K562 (cell line): Measurements from ENCODE around the gene CXCL1. TPM values are rescaled to one million over a fixed set of nuclear protein-coding genes. Genes with fewer than 3 reads are reported as not detected.

ENCODE experiments used
- ATAC-seq: fragments of 200-7000 bp; cut with Tn5 transposase; 3 replicates; pipeline ENCODE4 v1.9.1; 2020; ENCODE audit warnings: moderate library complexity
- BruUV-seq: library from RNA; stranded (reverse); fragments of 400-500 nt; replicated peaks from 2 replicates; lab custom pipeline; 2021; lab: Mats Ljungman, UMichigan
- CTCF ChIA-PET: fragments of 300-600 bp; formaldehyde crosslinking; extraction: SDS; loops from one replicate; lab custom pipeline; 2021; ENCODE audit warnings: low intra/inter-chr PET ratio; lab: Yijun Ruan, JAX
- POLR2A ChIA-PET: fragments of 300-600, 350-650 bp; sonication (Branson Sonifier 250); formaldehyde crosslinking; extraction: SDS; loops from one replicate; lab custom pipeline; 2021; ENCODE audit warnings: antibody characterized with exemption, inconsistent platforms; lab: Yijun Ruan, JAX
- DNase-seq, 4 experiments: peaks; one replicate each; pipeline versions ENCODE4 v3.0.0 to v3.0.0-alpha.2; 2011 to 2018; ENCODE audit warnings: low spot score in 3 of 4, mixed read lengths in 3 of 4; ENCODE audit errors: extremely low read depth in 1 of 4
- FAIRE-seq: peaks from 2 replicates; lab custom pipeline; 2011; peaks lifted over from hg19 to GRCh38; lab: Jason Lieb, UNC
- H2AFZ ChIP-seq: 2 replicates; pipeline ENCODE4 v1.6.0; 2011; ENCODE audit warnings: low read depth, low read length, control low read depth, inconsistent platforms
- H3K27ac ChIP-seq: fragments of 200-600 bp; 3 replicates; pipeline ENCODE4 v1.8.0; 2011; ENCODE audit warnings: low read depth, mild to moderate bottlenecking, control low read depth, inconsistent platforms, low read length, moderate library complexity, mixed read lengths; ENCODE audit errors: extremely low read depth
- H3K27me3 ChIP-seq, 2 experiments: fragments of 300-600 bp in 1 of 2; 2 replicates in 1 of 2; 3 replicates in 1 of 2; pipeline versions ENCODE4 v1.6.0 to v1.8.0; 2011; ENCODE audit warnings: inconsistent platforms in 2 of 2, low read length in 2 of 2, mild to moderate bottlenecking in 1 of 2, mixed read lengths in 1 of 2, moderate library complexity in 1 of 2; ENCODE audit not compliant: control insufficient read depth in 2 of 2, insufficient read depth in 2 of 2
- H3K36me3 ChIP-seq: fragments of 300-600 bp; 3 replicates; pipeline ENCODE4 v1.8.0; 2011; ENCODE audit warnings: mild to moderate bottlenecking, low read length, inconsistent platforms; ENCODE audit not compliant: control insufficient read depth, insufficient read depth
- H3K4me1 ChIP-seq, 2 experiments: fragments of 200-600 bp in 1 of 2; replicated peaks in 1 of 2; 2 replicates in 1 of 2; 3 replicates in 1 of 2; pipeline versions ENCODE4 v1.5.1 to v1.8.0; 2011; ENCODE audit warnings: inconsistent platforms in 2 of 2, low read length in 2 of 2, mild to moderate bottlenecking in 1 of 2, mixed read lengths in 1 of 2, moderate library complexity in 1 of 2; ENCODE audit not compliant: control insufficient read depth in 2 of 2, insufficient read depth in 2 of 2
- H3K4me2 ChIP-seq: 2 replicates; pipeline ENCODE4 v1.6.1; 2011; ENCODE audit warnings: low read length, control low read depth, inconsistent platforms, mixed read lengths; ENCODE audit not compliant: insufficient read depth
- H3K4me3 ChIP-seq: fragments of 200-600 bp; sonication (generic), shearing (Covaris generic); 2 replicates; pipeline ENCODE4 v1.5.1; 2016; ENCODE audit warnings: control low read depth, inconsistent platforms
- H3K79me2 ChIP-seq: fragments of 200-600 bp; 3 replicates; pipeline ENCODE4 v1.8.0; 2011; ENCODE audit warnings: low read length, inconsistent platforms; ENCODE audit not compliant: control insufficient read depth, insufficient read depth
- H3K9ac ChIP-seq, 2 experiments: 2 replicates each; pipeline versions ENCODE4 v1.6.0 to v1.6.1; 2011; ENCODE audit warnings: low read depth in 2 of 2, low read length in 2 of 2, control low read depth in 1 of 2, inconsistent platforms in 1 of 2, mild to moderate bottlenecking in 1 of 2, mixed read lengths in 1 of 2; ENCODE audit not compliant: insufficient read depth in 1 of 2
- H3K9me1 ChIP-seq: one replicate; pipeline ENCODE4 v1.6.0; 2011; ENCODE audit warnings: inconsistent platforms, mild to moderate bottlenecking, low read length, moderate library complexity; ENCODE audit not compliant: control insufficient read depth, insufficient read depth
- H3K9me3 ChIP-seq: replicated peaks from 2 replicates; pipeline ENCODE4 v1.5.1; 2011; ENCODE audit warnings: low read depth, low read length, inconsistent platforms; ENCODE audit not compliant: control insufficient read depth, insufficient read depth
- H4K20me1 ChIP-seq: replicated peaks from 2 replicates; pipeline ENCODE4 v1.6.1; 2011; ENCODE audit warnings: low read length, inconsistent platforms, mixed read lengths; ENCODE audit not compliant: control insufficient read depth, insufficient read depth
- DDX20 ChIP-seq: fragments of 450-650 bp; IDR thresholded peaks from 2 replicates; pipeline ENCODE4 v1.6.1; 2016; ENCODE audit warnings: missing genetic modification characterization, low read depth, mild to moderate bottlenecking, missing compliant biosample characterization, moderate library complexity
- GTF2F1 ChIP-seq: IDR thresholded peaks from 2 replicates; pipeline ENCODE4 v1.6.1; 2011; ENCODE audit warnings: low read depth, low read length, improper control_type of control experiment
- JUN ChIP-seq, 2 experiments: sonication (generic) in 1 of 2; formaldehyde crosslinking in 1 of 2; IDR thresholded peaks; 2 replicates each; pipeline versions ENCODE4 v1.6.1 to v1.8.0; 2012 to 2022; ENCODE audit warnings: borderline replicate concordance in 2 of 2, mild to moderate bottlenecking in 2 of 2, improper control_type of control experiment in 1 of 2, low read depth in 1 of 2, low read length in 1 of 2, missing genetic modification reagents in 1 of 2
- KLF13 ChIP-seq: fragments of 450-650 bp; IDR thresholded peaks from 2 replicates; pipeline ENCODE4 v1.6.1; 2016; ENCODE audit warnings: missing genetic modification characterization, low read depth, mild to moderate bottlenecking, missing compliant biosample characterization, moderate library complexity, borderline replicate concordance
- NFE2 ChIP-seq: IDR thresholded peaks from 2 replicates; pipeline ENCODE4 v1.6.1; 2014; ENCODE audit warnings: antibody characterized with exemption, low read depth
- NFIC ChIP-seq: fragments of 450-650 bp; IDR thresholded peaks from 2 replicates; pipeline ENCODE4 v1.6.1; 2017; ENCODE audit warnings: mild to moderate bottlenecking, inconsistent platforms
- SMAD3 ChIP-seq: fragments of 450-650 bp; formaldehyde crosslinking; conservative IDR thresholded peaks from 2 replicates; pipeline ENCODE4 v1.4.0; 2020; ENCODE audit warnings: mild to moderate bottlenecking
- SREBF1 ChIP-seq: fragments of 150-350 bp; IDR thresholded peaks from 2 replicates; pipeline ENCODE4 v1.6.1; 2014; ENCODE audit warnings: antibody characterized with exemption, low read depth, low read length, borderline replicate concordance
- ZBTB5 ChIP-seq: fragments of 450-650 bp; IDR thresholded peaks from 2 replicates; pipeline ENCODE4 v1.6.1; 2017; ENCODE audit warnings: antibody characterized with exemption
- ZC3H11A ChIP-seq: IDR thresholded peaks from 2 replicates; pipeline ENCODE4 v1.6.1; 2012; ENCODE audit warnings: low read depth, low read length, improper control_type of control experiment
- ZNF12 ChIP-seq: sonication (generic); formaldehyde crosslinking; IDR thresholded peaks from 2 replicates; pipeline ENCODE4 v1.4.0; 2020; ENCODE audit warnings: mild to moderate bottlenecking, missing genetic modification reagents
- ZNF589 ChIP-seq: fragments of 200-800 bp; sonication (Bioruptor generic); IDR thresholded peaks from 2 replicates; pipeline ENCODE4 v1.6.1; 2016; ENCODE audit warnings: low read depth, missing genetic modification characterization, missing compliant biosample characterization
- ZNF79 ChIP-seq: fragments of 250-450 bp; sonication (Bioruptor Pico); IDR thresholded peaks from 2 replicates; pipeline ENCODE4 v1.4.0; 2020; ENCODE audit warnings: low read depth, mild to moderate bottlenecking, moderate library complexity
- WGBS: fragments of 100-300 bp; shearing (Covaris generic); methylation state at CpG from one replicate; pipeline ENCODE4 v1.1.6; 2016; ENCODE audit warnings: low coverage, mixed read lengths; ENCODE audit not compliant: insufficient coverage; ENCODE audit errors: missing lambda C conversion rate; 5-methylcytosine and 5-hydroxymethylcytosine counted together
- in situ Hi-C: fragments of 300-500 bp; cut with MboI; formaldehyde crosslinking; loops from 4 replicates; pipeline ENCODE4 v1.15.0; 2018; ENCODE audit warnings: inconsistent platforms, mixed read lengths
- intact Hi-C: fragments of 100-400 bp; cut with micrococcal nuclease; formaldehyde crosslinking; loops from 2 replicates; pipeline ENCODE4 v1.14.2; 2022
- polyA plus RNA-seq, 8 experiments: library from polyadenylated mRNA; depleted of rRNA in 4 of 8; stranded (reverse) in 5 of 8; unstranded in 3 of 8; fragments of >200 nt; fragmentation: Nextera tagmentation in 2 of 8; fragmentation: Illumina TruSeq in 1 of 8; extraction: Ambion mirVana in 2 of 8; extraction: Trizol in 1 of 8; gene quantifications; 2 replicates each; pipeline versions ENCODE4 v1.2.1 to v1.2.3, GENCODE V29; 2011 to 2014; ENCODE audit warnings: inconsistent platforms in 1 of 8, missing spikeins in 1 of 8
- total RNA-seq, 7 experiments: library from RNA; depleted of rRNA in 6 of 7; stranded (reverse); fragments of >200 nt in 6 of 7; fragmentation: Illumina TruSeq in 2 of 7; extraction: Trizol in 2 of 7; gene quantifications; 2 replicates each; pipeline versions ENCODE4 v1.2.1 to v1.2.3, GENCODE V29; 2011 to 2021; ENCODE audit warnings: low replicate concordance in 1 of 7

Gene CXCL1
- total and polyA plus RNA-seq, 9 of the 15 experiments (the other 6 are each of a cell fraction or from before 2014, with no cell fraction given), result 0.07 to 2.2 (median 0.32) TPM; not detected in 3

- ChIA-PET POLR2A (no interaction called here), CTCF (no interaction called here)
- H3K79me2 ChIP-seq, result no peaks in the 10 kb centered on the region
- BruUV-seq, result no TSS peak
- no peak overlapping the region for H2AFZ ChIP-seq
- intact Hi-C loops, result no loop called here
- in situ Hi-C loops, result no loop called here
- H3K9me3 ChIP-seq, result no peaks in the 10 kb centered on the region
- no peaks in the 10 kb centered on the region for H3K27me3 ChIP-seq
- ATAC-seq (no peak), DNase-seq (no peak), FAIRE-seq (no peak)
- H3K9me1 ChIP-seq, result no peaks in the 10 kb centered on the region
- 48% methylated on average over 9 of the region's 9 CpGs for WGBS
- H3K4me3 ChIP-seq, result no peak overlapping the region
- no peak overlapping the region for H3K27ac ChIP-seq
- no peak overlapping the region for H3K4me2 ChIP-seq
- peak; percentile 78 for TF ChIP-seq NFIC
- TF ChIP-seq NFE2, result 0 out of 2 replicates have a peak, but pooled peaks have one; percentile 8
- TF ChIP-seq KLF13 (tag), result no peak
- H4K20me1 ChIP-seq, result no peaks in the 10 kb centered on the region
- no peaks in the 10 kb centered on the region for H3K36me3 ChIP-seq
- no peaks in the 10 kb centered on the region for H3K4me1 ChIP-seq
- H3K9ac ChIP-seq, result no peak overlapping the region
Measured at GRCh38 chr4:73895201-73896175, 26.3 kb downstream of the CXCL1 start.

GRCh38 chr4:73896416-73896815 lies 27.2 kb downstream of the CXCL1 start:
- Histone ChIP-seq H2AFZ (no peak overlapping the region), H3K9me3 (no peaks in the 10 kb centered on the region), H3K4me1 (peaks cover 0 to 7% of the 10 kb centered on the region in 2 experiments; a peak in 4 of 5 replicates), H4K20me1 (no peaks in the 10 kb centered on the region), H3K4me2 (no peak overlapping the region), H3K27me3 (no peaks in the 10 kb centered on the region), H3K9me1 (no peaks in the 10 kb centered on the region), H3K36me3 (no peaks in the 10 kb centered on the region), H3K79me2 (no peaks in the 10 kb centered on the region), H3K4me3 (no peak overlapping the region), H3K27ac (no peak overlapping the region), H3K9ac (no peak overlapping the region)
- intact Hi-C loops (no loop called here), in situ Hi-C loops (no loop called here)
- FAIRE-seq (no peak), ATAC-seq (no peak), DNase-seq (no peak)
- POLR2A ChIA-PET, result interaction anchor here (1.0 kb wide), 1 partner anchor 203 kb away, joined by 3 read pairs; the partner anchor contains the start of gene CXCL2
- no TSS peak for BruUV-seq
- WGBS, result 77% methylated on average over 2 of the region's 2 CpGs
- CTCF ChIA-PET, result no interaction called here
- no peak for TF ChIP-seq DDX20 (tag)
- no peak for TF ChIP-seq ZC3H11A
- TF ChIP-seq ZBTB5, result no peak
- TF ChIP-seq GTF2F1, result no peak
- no peak for TF ChIP-seq SMAD3
- no peak for TF ChIP-seq ZNF79 (CRISPR knock-in tag)
- TF ChIP-seq JUN (IDR thresholded peaks at IDR 0.05; ENCODE audit: borderline replicate concordance, low read depth, low read length), result no peak
- no peak for TF ChIP-seq JUN (CRISPR knock-in tag; IDR thresholded peaks at IDR 0.05; ENCODE audit: borderline replicate concordance)
- TF ChIP-seq ZNF12 (CRISPR knock-in tag), result no peak
- TF ChIP-seq SREBF1, result no peak
- no peak for TF ChIP-seq ZNF589 (CRISPR knock-in tag)
